ENCODE data around the gene RNF223.
A peak's percentile ranks its signal among the peaks of the same experiment; 100 is the strongest.
"Not testable (repeated sequence)": the region's sequence is repeated elsewhere in the genome, so short reads cannot be mapped to it uniquely, and the experiment has no call there.

Gene RNF223

GRCh38 chr1:1074631-1075147, 583 bp upstream of the RNF223 start:
- DNase-seq (ENCODE audit: low read depth, low spot score), result no peak

GRCh38 chr1:1072849-1073742, 1.0 kb downstream of the RNF223 start:
- H3K27ac ChIP-seq, result peak overlapping the region; percentile 80
- DNase-seq (ENCODE audit: low read depth, low spot score), result no peak

More at GRCh38 chr1:1074631-1075147, 583 bp upstream of the RNF223 start:
- H3K27ac ChIP-seq, result peak overlapping the region; percentile 80

GRCh38 chr1:1072299-1072848, 1.7 kb downstream of the RNF223 start:
- DNase-seq (ENCODE audit: low read depth, low spot score), result no peak
- peak overlapping the region; percentile 80 for H3K27ac ChIP-seq

GRCh38 chr1:1071486-1072298, 2.4 kb downstream of the RNF223 start:
- DNase-seq (ENCODE audit: low read depth, low spot score), result no peak
- peak overlapping the region; percentile 80 for H3K27ac ChIP-seq

- DNase-seq (ENCODE audit: low read depth, low spot score), result no peak
- H3K27ac ChIP-seq, result peak overlapping the region; percentile 80
Measured at GRCh38 chr1:1069711-1070676, 4.1 kb downstream of the RNF223 start.

DNA sequence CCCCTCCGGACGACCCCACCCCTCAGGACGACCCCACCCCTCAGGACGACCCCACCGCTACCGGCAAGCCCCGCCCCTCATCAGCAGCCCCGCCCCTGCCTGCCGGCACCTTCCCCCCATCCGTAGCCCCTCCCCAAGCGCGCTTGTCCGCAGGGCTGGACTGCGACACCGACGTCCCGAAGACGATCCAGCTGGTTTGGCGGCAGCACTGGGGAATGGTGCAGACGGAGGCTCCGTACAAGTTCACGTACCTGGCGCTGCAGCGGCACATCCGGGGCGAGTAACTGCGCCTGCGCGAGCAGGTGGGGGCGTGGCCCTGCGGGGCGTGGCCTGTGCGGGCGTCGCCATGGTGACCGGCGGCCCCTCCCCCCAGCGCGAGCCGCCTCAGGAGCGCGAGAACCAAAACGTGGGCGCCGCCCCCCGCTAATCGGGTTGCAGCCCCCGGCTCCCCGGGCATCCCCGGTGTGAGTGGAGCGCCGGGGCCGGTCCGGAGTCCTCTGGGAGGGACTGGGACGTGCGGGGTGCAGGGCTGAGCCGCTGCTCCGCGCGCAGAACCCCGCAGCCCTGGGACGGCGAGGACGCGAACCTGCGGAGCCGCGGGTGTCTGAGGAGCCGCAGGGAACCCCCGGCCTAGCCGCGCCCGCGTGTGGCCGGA, 4.9 kb downstream of the RNF223 start:
- no peak for DNase-seq (ENCODE audit: low read depth, low spot score)

GRCh38 chr1:1068517-1069055, 5.5 kb downstream of the RNF223 start:
- DNase-seq (ENCODE audit: low read depth, low spot score), result no peak
- H3K27ac ChIP-seq, result peak overlapping the region; percentile 80

More for the DNA sequence above, 4.9 kb downstream of the RNF223 start:
- peak overlapping the region; percentile 80 for H3K27ac ChIP-seq

DNA sequence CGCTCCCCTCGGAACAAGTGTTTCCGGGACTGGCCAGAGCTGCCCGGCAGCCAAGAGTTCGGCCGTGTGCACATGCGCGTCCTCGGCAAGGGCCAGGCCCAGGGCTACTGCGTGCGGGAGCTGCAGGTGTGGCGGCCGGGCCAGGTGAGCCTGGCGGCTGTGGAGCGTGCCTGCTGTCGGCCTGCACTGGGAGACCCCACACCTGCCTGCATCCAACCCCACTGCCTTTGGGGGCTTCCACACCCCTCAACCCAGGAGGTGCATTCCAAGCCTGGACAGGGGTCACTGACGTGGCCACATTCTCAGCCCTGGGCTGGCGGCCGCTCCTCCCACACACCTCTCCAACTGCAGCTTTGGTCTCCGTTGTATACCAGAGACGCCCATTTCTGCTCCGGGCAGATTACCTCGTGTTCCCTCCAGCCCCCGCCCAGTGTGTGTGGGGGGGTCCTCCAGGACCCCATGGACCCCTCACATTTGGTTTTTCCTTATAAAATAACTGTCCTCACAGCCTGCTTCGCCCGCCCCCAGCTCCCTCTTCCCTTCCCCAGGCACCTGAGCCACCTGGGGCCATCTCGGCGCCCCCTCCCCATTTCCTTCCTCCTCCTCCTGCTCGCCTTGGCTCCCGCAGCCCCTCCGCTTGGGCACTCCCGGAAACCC, 6.1 kb downstream of the RNF223 start:
- DNase-seq (ENCODE audit: low read depth, low spot score), result no peak
- H3K27ac ChIP-seq, result peak overlapping the region; percentile 80

GRCh38 chr1:1067284-1067859, 6.7 kb downstream of the RNF223 start:
- no peak overlapping the region for H3K27ac ChIP-seq
- DNase-seq (ENCODE audit: low read depth, low spot score), result no peak

GRCh38 chr1:1066403-1067283, 7.5 kb downstream of the RNF223 start:
- no peak for DNase-seq (ENCODE audit: low read depth, low spot score)
- no peak overlapping the region for H3K27ac ChIP-seq

- not testable (repeated sequence) for DNase-seq (ENCODE audit: low read depth, low spot score); H3K27ac ChIP-seq
Measured at GRCh38 chr1:1065940-1066304, 8.2 kb downstream of the RNF223 start.

DNA sequence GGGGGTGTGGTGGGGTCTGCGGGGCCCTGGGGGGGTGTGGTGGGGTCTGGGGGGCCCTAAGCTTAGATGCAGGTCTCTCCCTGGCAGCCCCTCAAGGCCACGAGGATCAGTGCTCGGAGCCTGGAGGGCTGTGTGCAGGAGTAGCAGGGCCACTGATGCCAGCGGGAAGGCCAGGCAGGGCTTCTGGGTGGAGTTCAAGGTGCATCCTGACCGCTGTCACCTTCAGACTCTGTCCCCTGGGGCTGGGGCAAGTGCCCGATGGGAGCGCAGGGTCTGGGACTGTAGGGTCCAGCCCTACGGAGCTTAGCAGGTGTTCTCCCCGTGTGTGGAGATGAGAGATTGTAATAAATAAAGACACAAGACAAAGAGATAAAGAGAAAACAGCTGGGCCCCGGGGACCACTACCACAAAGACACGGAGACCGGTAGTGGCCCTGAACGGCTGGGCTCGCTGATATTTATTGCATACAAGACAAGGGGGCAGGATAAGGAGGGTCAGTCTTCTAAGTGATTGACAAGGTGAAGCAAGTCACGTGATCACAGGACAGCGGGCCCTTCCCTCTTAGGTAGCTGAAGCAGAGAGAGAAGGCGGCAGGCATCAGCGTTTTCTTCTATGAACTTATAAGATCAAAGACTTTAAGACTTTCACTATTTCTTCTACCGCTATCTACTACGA, 8.7 kb downstream of the RNF223 start:
- no peak for DNase-seq (ENCODE audit: low read depth, low spot score)
- H3K27ac ChIP-seq, result no peak overlapping the region

- H3K27ac ChIP-seq, result peak overlapping the region; percentile 9
- no peak for DNase-seq (ENCODE audit: low read depth, low spot score)
Measured at GRCh38 chr1:1063945-1064831, 9.9 kb downstream of the RNF223 start.

DNA sequence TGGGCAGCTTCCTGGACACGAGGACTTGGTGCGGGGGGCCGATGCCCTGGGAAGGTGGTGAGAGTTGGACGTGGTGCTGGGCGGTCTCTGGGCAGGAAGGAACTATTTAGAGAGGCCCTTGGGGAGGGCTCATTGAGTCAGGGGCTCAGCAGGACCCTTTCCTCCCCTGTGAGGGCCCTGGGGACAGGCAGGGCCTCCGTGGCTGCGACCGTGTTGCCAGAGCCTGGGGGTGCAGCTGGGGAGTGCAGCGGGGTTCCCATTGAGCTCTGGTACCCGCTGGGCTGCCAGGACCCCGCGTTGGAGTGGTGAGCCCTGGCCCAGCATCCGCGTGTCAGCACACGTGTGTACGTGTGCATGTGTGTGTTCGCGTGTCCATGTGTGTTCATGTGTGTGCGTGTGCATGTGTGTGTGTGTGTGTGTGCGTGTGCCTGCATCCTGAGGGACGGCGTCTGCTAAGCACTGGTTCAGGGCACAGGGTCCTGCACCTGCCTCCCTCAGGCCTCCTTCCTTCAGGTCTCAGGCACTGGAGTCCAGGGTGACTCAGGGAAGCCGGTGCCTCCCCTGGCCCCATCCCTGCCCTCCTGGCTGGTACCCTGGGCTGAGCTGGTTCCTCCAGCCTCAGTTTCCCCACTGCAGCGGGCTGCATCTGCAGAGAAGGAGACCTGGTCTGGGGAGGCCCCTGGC, 10.7 kb downstream of the RNF223 start:
- H3K27ac ChIP-seq, result no peak overlapping the region
- DNase-seq (ENCODE audit: low read depth, low spot score), result no peak

Data from epithelial cell of prostate (primary cell).